DMS153 treated with DMSO at 0.1 percent for 48 hours (cell line): ENCODE measurements around the gene BCL2L12.
"Not testable (repeated sequence)": the region's sequence is repeated elsewhere in the genome, so short reads cannot be mapped to it uniquely, and the experiment has no call there.

Experiments used
- DNase-seq: peaks from one replicate; lab custom pipeline; 2025; ENCODE audit not compliant: unreplicated experiment; lab: John Stamatoyannopoulos, UW

BCL2L12 gene

GRCh38 chr19:49665351-49666119, at the start of gene BCL2L12, which contains the start of gene IRF3:
TSS of gene BCL2L12 (plus strand) at chr19:49665933. CDS start at chr19:49666693, 760 bp downstream.
TSS of gene IRF3 (minus strand) at chr19:49665857. CDS start at chr19:49664838, 1,019 bp downstream.
- peak; percentile 87 for DNase-seq

- no peak for DNase-seq
Observed at GRCh38 chr19:49616532-49616931, 49.2 kb upstream of the BCL2L12 start.

- DNase-seq, result no peak
Observed at GRCh38 chr19:49616945-49617344, 48.8 kb upstream of the BCL2L12 start.

- not testable (repeated sequence) for DNase-seq
Observed at GRCh38 chr19:49617860-49618259, 47.9 kb upstream of the BCL2L12 start.

- DNase-seq, result no peak
Observed at GRCh38 chr19:49624967-49625910, 40.5 kb upstream of the BCL2L12 start.

- no peak for DNase-seq
Observed at GRCh38 chr19:49626226-49626625, 39.5 kb upstream of the BCL2L12 start.

- no peak for DNase-seq
Observed at GRCh38 chr19:49629659-49630058, 36.1 kb upstream of the BCL2L12 start.

- DNase-seq, result no peak
Observed at GRCh38 chr19:49631014-49631588, 34.6 kb upstream of the BCL2L12 start.

GRCh38 chr19:49631610-49632192, 34.0 kb upstream of the BCL2L12 start:
- DNase-seq, result no peak

GRCh38 chr19:49632576-49632975, 33.2 kb upstream of the BCL2L12 start:
- DNase-seq, result no peak

- not testable (repeated sequence) for DNase-seq
Observed at GRCh38 chr19:49633273-49633672, 32.5 kb upstream of the BCL2L12 start.

GRCh38 chr19:49635530-49636232, 30.1 kb upstream of the BCL2L12 start:
- DNase-seq, result no peak

GRCh38 chr19:49636233-49636932, 29.4 kb upstream of the BCL2L12 start:
- no peak for DNase-seq

GRCh38 chr19:49637821-49638738, 27.7 kb upstream of the BCL2L12 start:
- no peak for DNase-seq

GRCh38 chr19:49639401-49640112, 26.2 kb upstream of the BCL2L12 start:
- no peak for DNase-seq

GRCh38 chr19:49640113-49640898, 25.4 kb upstream of the BCL2L12 start, which contains the start of gene RRAS:
TSS of gene RRAS (minus strand) at chr19:49640143. CDS start at chr19:49640098, 45 bp downstream.
- DNase-seq, result peak; percentile 100
